ENCODE data around the gene BRINP3.
A peak's percentile ranks its signal among the peaks of the same experiment; 100 is the strongest.

The BRINP3 gene

GRCh38 chr1:190207733-190208132 lies 269.9 kb downstream of the BRINP3 start:
- Histone ChIP-seq H3K27me3 (ENCODE audit: low read length) (no peaks in the 10 kb centered on the region), H2AFZ (ENCODE audit: low read depth, low read length, severe bottlenecking) (no peak overlapping the region), H3K9ac (ENCODE audit: low read length) (no peak overlapping the region), H3K9me2 (replicated peaks; ENCODE audit: insufficient read depth, low read length) (no peaks in the 10 kb centered on the region), H3F3A (ENCODE audit: insufficient read depth) (no peaks in the 10 kb centered on the region), H3K27ac (ENCODE audit: low read depth, low read length) (no peak overlapping the region), H3K4me3 (ENCODE audit: insufficient read depth, low read length, poor library complexity, severe bottlenecking) (no peak overlapping the region), H3K79me2 (ENCODE audit: insufficient read depth, low read length) (no peaks in the 10 kb centered on the region), H3K36me3 (ENCODE audit: low read length) (no peaks in the 10 kb centered on the region), H4K20me1 (ENCODE audit: low read depth, low read length) (no peaks in the 10 kb centered on the region), H3K4me2 (ENCODE audit: low read depth, low read length, poor library complexity, severe bottlenecking) (no peak overlapping the region), H3K9me3 (ENCODE audit: insufficient read depth, low read length) (0 out of 2 replicates have a peak, but pooled peaks cover 1% of the 10 kb centered on the region)
- no peak for TF ChIP-seq EZH2phosphoT487 (conservative IDR thresholded peaks at IDR 0.05; ENCODE audit: low read length)
- TF ChIP-seq CTCF (IDR thresholded peaks at IDR 0.05; ENCODE audit: insufficient read depth, low read length, poor library complexity, severe bottlenecking), result no peak

GRCh38 chr1:190205713-190206112 lies 272.0 kb downstream of the BRINP3 start:
- H3F3A ChIP-seq (ENCODE audit: insufficient read depth), result no peaks in the 10 kb centered on the region
- TF ChIP-seq CTCF (IDR thresholded peaks at IDR 0.05; ENCODE audit: insufficient read depth, low read length, poor library complexity, severe bottlenecking) (no peak), EZH2phosphoT487 (conservative IDR thresholded peaks at IDR 0.05; ENCODE audit: low read length) (no peak)
- 0 out of 2 replicates have a peak, but pooled peaks cover 5% of the 10 kb centered on the region for H3K9me3 ChIP-seq (ENCODE audit: insufficient read depth, low read length)

GRCh38 chr1:190196020-190196419 lies 281.6 kb downstream of the BRINP3 start:
- no peak for TF ChIP-seq EZH2phosphoT487 (conservative IDR thresholded peaks at IDR 0.05; ENCODE audit: low read length)
- H3K79me2 ChIP-seq (ENCODE audit: insufficient read depth, low read length), result no peaks in the 10 kb centered on the region
- H4K20me1 ChIP-seq (ENCODE audit: low read depth, low read length), result no peaks in the 10 kb centered on the region
- H3K9me3 ChIP-seq (ENCODE audit: insufficient read depth, low read length), result peaks cover 3% of the 10 kb centered on the region; the same call in 1 of the 2 replicates
- H3K4me3 ChIP-seq (ENCODE audit: insufficient read depth, low read length, poor library complexity, severe bottlenecking), result no peak overlapping the region
- no peaks in the 10 kb centered on the region for H3F3A ChIP-seq (ENCODE audit: insufficient read depth)
- H2AFZ ChIP-seq (ENCODE audit: low read depth, low read length, severe bottlenecking), result peak overlapping the region; percentile 41
- H3K9me2 ChIP-seq (replicated peaks; ENCODE audit: insufficient read depth, low read length), result no peaks in the 10 kb centered on the region
- H3K9ac ChIP-seq (ENCODE audit: low read length), result no peak overlapping the region
- H3K27me3 ChIP-seq (ENCODE audit: low read length), result no peaks in the 10 kb centered on the region
- no peak overlapping the region for H3K4me2 ChIP-seq (ENCODE audit: low read depth, low read length, poor library complexity, severe bottlenecking)
- no peaks in the 10 kb centered on the region for H3K36me3 ChIP-seq (ENCODE audit: low read length)
- no peak overlapping the region for H3K27ac ChIP-seq (ENCODE audit: low read depth, low read length)

More at GRCh38 chr1:190205713-190206112, 272.0 kb downstream of the BRINP3 start:
- H3K27me3 ChIP-seq (ENCODE audit: low read length), result no peaks in the 10 kb centered on the region
- H3K36me3 ChIP-seq (ENCODE audit: low read length), result no peaks in the 10 kb centered on the region
- no peak overlapping the region for H3K9ac ChIP-seq (ENCODE audit: low read length)
- H4K20me1 ChIP-seq (ENCODE audit: low read depth, low read length), result no peaks in the 10 kb centered on the region
- H3K27ac ChIP-seq (ENCODE audit: low read depth, low read length), result no peak overlapping the region
- H3K79me2 ChIP-seq (ENCODE audit: insufficient read depth, low read length), result no peaks in the 10 kb centered on the region
- H2AFZ ChIP-seq (ENCODE audit: low read depth, low read length, severe bottlenecking), result peak overlapping the region; percentile 41
- H3K4me2 ChIP-seq (ENCODE audit: low read depth, low read length, poor library complexity, severe bottlenecking), result no peak overlapping the region
- H3K4me3 ChIP-seq (ENCODE audit: insufficient read depth, low read length, poor library complexity, severe bottlenecking), result no peak overlapping the region
- no peaks in the 10 kb centered on the region for H3K9me2 ChIP-seq (replicated peaks; ENCODE audit: insufficient read depth, low read length)

DNA sequence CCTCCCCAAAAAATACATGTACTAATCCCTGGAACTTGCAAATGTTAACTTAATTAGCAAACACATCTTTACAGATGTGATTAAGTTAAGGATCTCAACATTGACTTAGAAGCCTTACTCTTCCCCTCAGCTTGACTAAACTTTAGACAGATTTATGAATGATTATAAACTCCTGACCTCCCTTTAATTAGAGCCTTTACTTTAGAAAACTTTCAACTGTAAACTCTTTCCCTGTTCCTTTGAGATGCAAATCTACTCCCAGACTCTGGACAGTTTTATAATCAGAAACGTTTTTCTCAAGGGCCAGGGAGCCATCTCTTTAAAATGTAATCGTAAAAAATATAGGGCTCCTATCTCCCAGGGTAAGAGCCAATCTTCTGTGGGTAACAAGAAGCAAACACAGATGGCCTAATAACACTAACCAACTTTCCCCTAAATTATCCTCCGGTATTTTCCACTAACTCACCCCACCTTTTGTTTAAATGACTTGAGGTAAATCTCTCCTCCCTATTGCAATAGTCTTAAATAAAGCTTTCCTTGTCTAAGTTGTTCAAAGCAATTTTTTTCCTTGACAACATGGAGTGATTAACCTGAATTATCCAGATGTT lies 284.1 kb downstream of the BRINP3 start:
- Histone ChIP-seq H3K9me2 (replicated peaks; ENCODE audit: insufficient read depth, low read length) (no peaks in the 10 kb centered on the region), H3K27me3 (ENCODE audit: low read length) (no peaks in the 10 kb centered on the region), H3K4me3 (ENCODE audit: insufficient read depth, low read length, poor library complexity, severe bottlenecking) (no peak overlapping the region), H3F3A (ENCODE audit: insufficient read depth) (no peaks in the 10 kb centered on the region), H3K9ac (ENCODE audit: low read length) (no peak overlapping the region), H4K20me1 (ENCODE audit: low read depth, low read length) (no peaks in the 10 kb centered on the region), H3K4me2 (ENCODE audit: low read depth, low read length, poor library complexity, severe bottlenecking) (no peak overlapping the region), H3K9me3 (ENCODE audit: insufficient read depth, low read length) (no peaks in the 10 kb centered on the region), H2AFZ (ENCODE audit: low read depth, low read length, severe bottlenecking) (peak overlapping the region; percentile 64), H3K79me2 (ENCODE audit: insufficient read depth, low read length) (no peaks in the 10 kb centered on the region), H3K27ac (ENCODE audit: low read depth, low read length) (no peak overlapping the region), H3K36me3 (ENCODE audit: low read length) (no peaks in the 10 kb centered on the region)
- TF ChIP-seq EZH2phosphoT487 (conservative IDR thresholded peaks at IDR 0.05; ENCODE audit: low read length), result no peak
- no peak for TF ChIP-seq CTCF (IDR thresholded peaks at IDR 0.05; ENCODE audit: insufficient read depth, low read length, poor library complexity, severe bottlenecking)

All from SU-DHL-6 (cell line).